ENCODE measurements around the gene MAP3K3.

MAP3K3 gene

DNA sequence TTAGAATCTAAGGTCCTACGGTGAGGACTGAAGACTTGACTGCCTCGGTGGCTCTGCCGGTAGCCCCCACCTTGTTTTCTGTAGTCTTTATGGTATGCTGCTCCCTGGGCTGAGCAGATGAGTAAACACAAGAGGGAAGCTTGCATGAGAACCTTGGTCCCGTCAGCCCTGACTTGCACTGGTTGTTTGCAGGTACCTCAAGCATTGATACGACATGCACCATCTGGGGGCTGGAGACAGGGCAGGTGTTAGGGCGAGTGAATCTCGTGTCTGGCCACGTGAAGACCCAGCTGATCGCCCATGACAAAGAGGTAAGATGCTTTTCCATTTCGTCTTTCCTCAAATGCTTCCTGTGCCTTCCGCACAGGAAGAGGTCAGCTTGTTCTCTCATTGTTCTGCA lies 42.6 kb upstream of the MAP3K3 start:
- Histone ChIP-seq H2AK5ac (ENCODE audit: low read length) (no peak overlapping the region), H3K9me3 (ENCODE audit: insufficient read depth, low read depth, low read length) (no peaks in the 10 kb centered on the region), H3K14ac (ENCODE audit: low read length) (no peak overlapping the region), H4K91ac (ENCODE audit: low read depth, low read length) (no peak overlapping the region), H2BK12ac (ENCODE audit: low read length) (no peak overlapping the region), H3K4me1 (ENCODE audit: control insufficient read depth in 1 of 2, insufficient read depth in 2 of 2, low read length in 2 of 2) (peaks cover 0 to 4% of the 10 kb centered on the region in 2 experiments), H3K79me2 (ENCODE audit: control insufficient read depth, insufficient read depth, low read length, poor library complexity) (no peaks in the 10 kb centered on the region), H3K23ac (ENCODE audit: low read length) (no peak overlapping the region), H2AFZ (ENCODE audit: insufficient read depth, low read length, poor library complexity) (no peak overlapping the region), H3K79me1 (ENCODE audit: low read length) (no peaks in the 10 kb centered on the region), H3K4ac (ENCODE audit: low read depth, low read length) (no peak overlapping the region), H3K4me2 (ENCODE audit: low read length) (no peak overlapping the region), H3K36me3 (ENCODE audit: control insufficient read depth in 1 of 2, insufficient read depth in 2 of 2, low read length in 2 of 2) (peaks cover 24 to 32% of the 10 kb centered on the region in 2 experiments), H2BK5ac (ENCODE audit: low read depth, low read length, poor library complexity) (no peak overlapping the region), H3K27ac (ENCODE audit: low read depth, low read length) (no peak overlapping the region), H3K27me3 (ENCODE audit: insufficient read depth, low read length) (no peaks in the 10 kb centered on the region), H4K8ac (ENCODE audit: low read depth, low read length) (no peak overlapping the region), H2BK120ac (ENCODE audit: insufficient read depth, low read length, poor library complexity) (no peak overlapping the region), H3K18ac (ENCODE audit: low read length) (no peak overlapping the region), H3K4me3 (ENCODE audit: low read depth, low read length) (no peak overlapping the region), H3K9ac (ENCODE audit: low read length) (no peak overlapping the region), H4K12ac (ENCODE audit: low read depth, low read length) (no peak overlapping the region)
- DNase-seq, result no peak
- no CpG with 5 or more reads among the region's 11 CpGs for WGBS (ENCODE audit: extremely low coverage, insufficient coverage, insufficient read length)

DNA sequence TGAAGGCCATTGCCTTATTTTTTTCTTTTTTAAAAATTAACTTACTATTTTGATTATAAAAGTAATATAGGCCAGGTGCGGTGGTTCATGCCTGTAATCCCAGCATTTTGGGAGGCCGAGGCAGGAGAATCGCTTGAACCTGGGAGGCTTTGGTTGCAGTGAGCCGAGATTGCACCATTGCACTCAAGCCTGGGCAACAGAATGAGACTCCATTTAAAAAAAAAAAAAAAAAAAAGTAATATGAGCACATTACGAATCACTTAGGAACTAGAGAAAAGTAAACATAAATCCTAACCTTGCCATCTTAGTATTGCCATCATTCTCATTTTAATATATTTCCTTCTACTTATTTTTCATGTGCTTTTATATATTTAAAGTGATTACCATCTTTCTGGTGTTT lies 34.4 kb upstream of the MAP3K3 start:
- Histone ChIP-seq H3K27me3 (ENCODE audit: insufficient read depth, low read length) (no peaks in the 10 kb centered on the region), H3K9ac (ENCODE audit: low read length) (no peak overlapping the region), H3K9me3 (ENCODE audit: insufficient read depth, low read depth, low read length) (no peaks in the 10 kb centered on the region), H3K18ac (ENCODE audit: low read length) (no peak overlapping the region), H3K79me2 (ENCODE audit: control insufficient read depth, insufficient read depth, low read length, poor library complexity) (no peaks in the 10 kb centered on the region), H3K14ac (ENCODE audit: low read length) (no peak overlapping the region), H3K36me3 (ENCODE audit: control insufficient read depth in 1 of 2, insufficient read depth in 2 of 2, low read length in 2 of 2) (peaks cover 39 to 58% of the 10 kb centered on the region in 2 experiments), H3K4ac (ENCODE audit: low read depth, low read length) (no peak overlapping the region), H3K23ac (ENCODE audit: low read length) (no peak overlapping the region), H3K4me3 (ENCODE audit: low read depth, low read length) (no peak overlapping the region), H4K91ac (ENCODE audit: low read depth, low read length) (no peak overlapping the region), H3K27ac (ENCODE audit: low read depth, low read length) (no peak overlapping the region), H2BK12ac (ENCODE audit: low read length) (no peak overlapping the region), H2AFZ (ENCODE audit: insufficient read depth, low read length, poor library complexity) (no peak overlapping the region), H2BK5ac (ENCODE audit: low read depth, low read length, poor library complexity) (no peak overlapping the region), H3K4me1 (ENCODE audit: control insufficient read depth in 1 of 2, insufficient read depth in 2 of 2, low read length in 2 of 2) (no peaks in the 10 kb centered on the region), H3K79me1 (ENCODE audit: low read length) (no peaks in the 10 kb centered on the region), H2AK5ac (ENCODE audit: low read length) (no peak overlapping the region), H4K12ac (ENCODE audit: low read depth, low read length) (no peak overlapping the region), H2BK120ac (ENCODE audit: insufficient read depth, low read length, poor library complexity) (no peak overlapping the region), H4K8ac (ENCODE audit: low read depth, low read length) (no peak overlapping the region), H3K4me2 (ENCODE audit: low read length) (no peak overlapping the region)
- no peak for DNase-seq
- WGBS (ENCODE audit: extremely low coverage, insufficient coverage, insufficient read length), result no CpG with 5 or more reads among the region's 5 CpGs

GRCh38 chr17:63588797-63589196 lies 33.4 kb upstream of the MAP3K3 start:
- H3K23ac ChIP-seq (ENCODE audit: low read length), result no peak overlapping the region
- H3K4me3 ChIP-seq (ENCODE audit: low read depth, low read length), result no peak overlapping the region
- no peak overlapping the region for H3K4ac ChIP-seq (ENCODE audit: low read depth, low read length)
- H3K27me3 ChIP-seq (ENCODE audit: insufficient read depth, low read length), result no peaks in the 10 kb centered on the region
- H2BK12ac ChIP-seq (ENCODE audit: low read length), result no peak overlapping the region
- no peak overlapping the region for H3K27ac ChIP-seq (ENCODE audit: low read depth, low read length)
- H2BK5ac ChIP-seq (ENCODE audit: low read depth, low read length, poor library complexity), result no peak overlapping the region
- H3K4me1 ChIP-seq (ENCODE audit: control insufficient read depth in 1 of 2, insufficient read depth in 2 of 2, low read length in 2 of 2), result no peaks in the 10 kb centered on the region
- no peaks in the 10 kb centered on the region for H3K79me2 ChIP-seq (ENCODE audit: control insufficient read depth, insufficient read depth, low read length, poor library complexity)
- H3K79me1 ChIP-seq (ENCODE audit: low read length), result no peaks in the 10 kb centered on the region
- no peak overlapping the region for H3K14ac ChIP-seq (ENCODE audit: low read length)
- peaks cover 35 to 53% of the 10 kb centered on the region in 2 experiments for H3K36me3 ChIP-seq (ENCODE audit: control insufficient read depth in 1 of 2, insufficient read depth in 2 of 2, low read length in 2 of 2)
- H2AK5ac ChIP-seq (ENCODE audit: low read length), result no peak overlapping the region
- no peak overlapping the region for H3K4me2 ChIP-seq (ENCODE audit: low read length)
- WGBS (ENCODE audit: extremely low coverage, insufficient coverage, insufficient read length), result no CpG with 5 or more reads among the region's 11 CpGs
- H2AFZ ChIP-seq (ENCODE audit: insufficient read depth, low read length, poor library complexity), result no peak overlapping the region
- H3K9ac ChIP-seq (ENCODE audit: low read length), result no peak overlapping the region
- H3K9me3 ChIP-seq (ENCODE audit: insufficient read depth, low read depth, low read length), result no peaks in the 10 kb centered on the region
- H3K18ac ChIP-seq (ENCODE audit: low read length), result no peak overlapping the region
- no peak overlapping the region for H2BK120ac ChIP-seq (ENCODE audit: insufficient read depth, low read length, poor library complexity)
- no peak overlapping the region for H4K91ac ChIP-seq (ENCODE audit: low read depth, low read length)
- H4K12ac ChIP-seq (ENCODE audit: low read depth, low read length), result no peak overlapping the region
- no peak overlapping the region for H4K8ac ChIP-seq (ENCODE audit: low read depth, low read length)
- DNase-seq, result no peak

- no peak overlapping the region for H2BK120ac ChIP-seq (ENCODE audit: insufficient read depth, low read length, poor library complexity)
- no peak overlapping the region for H4K91ac ChIP-seq (ENCODE audit: low read depth, low read length)
- no peak overlapping the region for H4K8ac ChIP-seq (ENCODE audit: low read depth, low read length)
- H3K36me3 ChIP-seq (ENCODE audit: control insufficient read depth in 1 of 2, insufficient read depth in 2 of 2, low read length in 2 of 2), result peaks cover 32 to 52% of the 10 kb centered on the region in 2 experiments
- no CpG with 5 or more reads among the region's 1 CpG for WGBS (ENCODE audit: extremely low coverage, insufficient coverage, insufficient read length)
- no peak overlapping the region for H3K4me2 ChIP-seq (ENCODE audit: low read length)
- no peak overlapping the region for H2AK5ac ChIP-seq (ENCODE audit: low read length)
- no peak overlapping the region for H2BK12ac ChIP-seq (ENCODE audit: low read length)
- no peak overlapping the region for H3K4ac ChIP-seq (ENCODE audit: low read depth, low read length)
- no peak overlapping the region for H3K27ac ChIP-seq (ENCODE audit: low read depth, low read length)
- H3K18ac ChIP-seq (ENCODE audit: low read length), result no peak overlapping the region
- H3K27me3 ChIP-seq (ENCODE audit: insufficient read depth, low read length), result no peaks in the 10 kb centered on the region
- no peaks in the 10 kb centered on the region for H3K9me3 ChIP-seq (ENCODE audit: insufficient read depth, low read depth, low read length)
- no peaks in the 10 kb centered on the region for H3K4me1 ChIP-seq (ENCODE audit: control insufficient read depth in 1 of 2, insufficient read depth in 2 of 2, low read length in 2 of 2)
- no peaks in the 10 kb centered on the region for H3K79me1 ChIP-seq (ENCODE audit: low read length)
- H3K4me3 ChIP-seq (ENCODE audit: low read depth, low read length), result no peak overlapping the region
- H4K12ac ChIP-seq (ENCODE audit: low read depth, low read length), result no peak overlapping the region
- no peak overlapping the region for H3K9ac ChIP-seq (ENCODE audit: low read length)
- H2AFZ ChIP-seq (ENCODE audit: insufficient read depth, low read length, poor library complexity), result no peak overlapping the region
- no peak overlapping the region for H3K23ac ChIP-seq (ENCODE audit: low read length)
- DNase-seq, result no peak
- H2BK5ac ChIP-seq (ENCODE audit: low read depth, low read length, poor library complexity), result no peak overlapping the region
- H3K14ac ChIP-seq (ENCODE audit: low read length), result no peak overlapping the region
- H3K79me2 ChIP-seq (ENCODE audit: control insufficient read depth, insufficient read depth, low read length, poor library complexity), result no peaks in the 10 kb centered on the region
Observed at GRCh38 chr17:63589646-63590045, 32.6 kb upstream of the MAP3K3 start.

Data from trophoblast cell (in vitro differentiated cells and primary cell).